SW480 (cell line): ENCODE measurements around the gene MID1.
"Not testable (repeated sequence)": the region's sequence is repeated elsewhere in the genome, so short reads cannot be mapped to it uniquely, and the experiment has no call there.

Experiments used
- DNase-seq: peaks from one replicate; pipeline ENCODE4 v3.0.0-alpha.2; 2016; ENCODE audit warnings: low spot score

The MID1 gene

DNA sequence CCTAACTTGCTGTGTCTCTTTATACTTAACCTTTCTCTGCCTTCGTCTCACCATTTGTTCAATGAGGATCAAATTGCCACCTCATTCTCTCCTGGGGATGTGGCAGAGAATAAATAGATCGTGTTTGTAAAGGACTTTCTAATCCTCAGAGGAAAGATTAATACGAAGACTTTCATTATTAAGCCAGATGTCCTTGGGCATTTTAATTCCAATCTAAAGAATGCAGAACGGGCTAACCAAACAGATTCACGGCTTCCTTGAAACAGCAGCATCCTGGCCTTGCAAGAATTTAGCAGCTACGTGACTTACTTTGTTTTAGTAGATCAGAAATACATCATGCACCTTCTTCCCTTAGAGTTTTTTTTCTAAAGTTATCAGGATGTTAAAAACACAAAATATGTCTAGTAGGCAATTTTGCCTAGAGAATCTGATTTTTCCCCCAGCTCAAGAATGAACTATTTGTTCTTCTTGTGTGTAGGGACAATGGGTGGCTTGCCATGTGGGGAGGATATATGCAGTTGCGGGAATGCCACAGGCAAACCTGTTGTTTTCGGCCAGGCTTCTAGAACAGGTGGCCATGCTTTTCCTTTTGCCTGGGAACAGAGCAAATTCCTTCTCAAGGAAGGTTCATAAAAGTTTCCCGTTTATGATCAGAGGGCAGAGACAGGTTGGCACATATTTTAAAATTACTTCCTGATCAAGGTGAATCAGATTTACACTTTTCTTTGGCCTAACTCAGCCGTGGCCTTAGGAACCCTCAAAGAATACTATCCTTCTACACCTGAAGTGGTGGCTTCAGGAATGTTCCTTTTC lies 3.0 kb downstream of the MID1 start:
- DNase-seq: no peak

DNA sequence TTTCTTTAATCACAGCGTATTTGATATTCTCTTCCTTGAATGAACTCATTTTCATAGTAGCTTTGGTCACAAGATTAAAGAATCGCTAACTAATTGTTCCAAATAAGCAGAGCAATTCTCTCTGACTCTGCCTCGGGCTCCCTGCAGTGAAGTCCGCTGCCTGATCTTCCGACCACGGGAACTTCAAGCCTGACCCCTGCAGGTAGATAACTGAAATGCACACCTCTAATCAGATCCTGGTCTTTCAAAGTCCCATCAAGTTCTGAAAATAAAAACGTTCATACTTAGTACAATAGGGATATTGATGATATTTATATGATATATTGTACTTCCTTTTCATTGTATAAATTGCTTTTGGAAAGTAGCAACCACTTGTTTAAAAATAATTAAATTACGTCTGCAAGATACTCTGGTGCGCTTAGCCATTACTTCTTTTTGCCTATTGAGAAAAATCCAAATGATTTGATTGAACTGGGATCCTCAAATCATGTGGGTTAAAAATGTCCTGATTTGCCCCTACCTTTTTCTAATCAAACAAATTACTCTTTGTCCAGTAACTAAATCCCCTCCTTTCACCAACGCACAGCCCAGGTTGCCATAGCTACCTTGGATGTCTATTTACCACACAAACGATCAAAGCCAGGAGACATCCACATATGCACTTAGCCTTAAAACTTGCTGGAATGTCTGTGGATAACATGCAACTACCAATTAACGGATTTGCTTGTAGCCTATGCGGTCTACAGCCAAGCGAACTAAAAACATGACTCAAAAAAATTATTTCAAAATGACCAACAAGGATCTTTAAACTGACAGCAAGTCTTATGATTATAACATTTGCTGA lies 4.2 kb downstream of the MID1 start:
- peak; percentile 69 for DNase-seq

DNA sequence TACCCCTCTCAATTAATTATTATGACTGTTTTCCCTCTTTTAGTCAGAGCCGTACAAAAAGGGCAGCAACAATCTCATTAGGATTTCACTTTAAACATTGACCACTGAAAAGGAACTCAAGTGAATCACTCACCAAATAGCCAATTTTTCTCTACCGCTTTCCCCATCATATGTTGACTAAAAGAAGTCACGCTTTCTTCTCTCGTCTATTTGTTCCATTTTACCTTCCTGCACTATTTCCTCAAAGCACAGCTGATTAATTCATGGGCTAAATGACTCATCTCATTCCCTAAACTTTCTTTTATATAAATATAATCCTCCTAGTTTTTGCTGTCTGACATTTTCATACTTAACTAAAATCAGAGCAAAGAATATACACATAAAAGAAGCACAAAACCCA lies 8.2 kb downstream of the MID1 start:
- DNase-seq: no peak

GRCh38 chrX:10611441-10612090 lies 8.8 kb downstream of the MID1 start:
- no peak for DNase-seq

GRCh38 chrX:10608099-10608498 lies 12.3 kb downstream of the MID1 start:
- no peak for DNase-seq

DNA sequence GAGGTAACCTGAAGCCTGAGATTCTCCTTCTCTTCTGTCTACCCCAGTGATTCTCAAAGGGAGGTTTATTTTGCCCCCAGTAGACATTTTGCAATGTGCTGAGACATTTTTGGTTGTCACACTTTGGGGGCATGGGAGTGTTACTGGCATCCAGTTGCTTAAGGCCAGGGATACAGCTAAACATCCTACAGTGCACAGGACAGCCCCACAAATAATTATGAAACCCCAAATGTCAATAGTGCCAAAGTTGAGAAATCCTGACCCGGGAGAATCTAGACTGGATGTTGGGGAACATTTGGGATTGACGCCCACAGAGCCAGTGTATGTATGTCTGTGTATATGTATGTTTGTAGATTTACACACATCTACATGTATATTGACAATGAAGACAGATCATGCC lies 13.2 kb downstream of the MID1 start:
- DNase-seq: no peak

- no peak for DNase-seq
Measured at GRCh38 chrX:10603612-10604011, 16.8 kb downstream of the MID1 start.

GRCh38 chrX:10602646-10603045 lies 17.7 kb downstream of the MID1 start:
- no peak for DNase-seq

- DNase-seq: no peak
Measured at GRCh38 chrX:10600479-10600878, 19.9 kb downstream of the MID1 start.

GRCh38 chrX:10598540-10598939 lies 21.8 kb downstream of the MID1 start:
- no peak for DNase-seq

DNA sequence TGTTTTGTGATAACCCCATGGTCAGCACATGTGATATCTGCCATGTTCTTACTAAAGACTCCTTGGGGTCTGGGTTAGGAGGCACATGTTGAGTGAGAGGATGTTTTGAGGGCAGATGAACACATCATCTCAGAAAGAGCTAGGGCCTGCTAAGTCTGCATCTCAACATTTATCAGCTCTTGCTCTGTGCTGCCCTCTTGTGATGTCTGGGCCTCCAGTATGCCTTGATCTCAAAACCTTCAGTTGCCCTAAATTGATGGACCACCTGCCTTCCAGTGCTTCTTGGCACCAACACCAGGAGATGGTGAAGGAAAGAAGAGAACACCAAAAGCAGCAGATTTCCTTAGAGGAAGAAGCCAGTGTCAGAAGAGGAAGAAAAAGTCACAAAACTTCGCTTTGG lies 22.5 kb downstream of the MID1 start:
- peak; percentile 46 for DNase-seq

DNA sequence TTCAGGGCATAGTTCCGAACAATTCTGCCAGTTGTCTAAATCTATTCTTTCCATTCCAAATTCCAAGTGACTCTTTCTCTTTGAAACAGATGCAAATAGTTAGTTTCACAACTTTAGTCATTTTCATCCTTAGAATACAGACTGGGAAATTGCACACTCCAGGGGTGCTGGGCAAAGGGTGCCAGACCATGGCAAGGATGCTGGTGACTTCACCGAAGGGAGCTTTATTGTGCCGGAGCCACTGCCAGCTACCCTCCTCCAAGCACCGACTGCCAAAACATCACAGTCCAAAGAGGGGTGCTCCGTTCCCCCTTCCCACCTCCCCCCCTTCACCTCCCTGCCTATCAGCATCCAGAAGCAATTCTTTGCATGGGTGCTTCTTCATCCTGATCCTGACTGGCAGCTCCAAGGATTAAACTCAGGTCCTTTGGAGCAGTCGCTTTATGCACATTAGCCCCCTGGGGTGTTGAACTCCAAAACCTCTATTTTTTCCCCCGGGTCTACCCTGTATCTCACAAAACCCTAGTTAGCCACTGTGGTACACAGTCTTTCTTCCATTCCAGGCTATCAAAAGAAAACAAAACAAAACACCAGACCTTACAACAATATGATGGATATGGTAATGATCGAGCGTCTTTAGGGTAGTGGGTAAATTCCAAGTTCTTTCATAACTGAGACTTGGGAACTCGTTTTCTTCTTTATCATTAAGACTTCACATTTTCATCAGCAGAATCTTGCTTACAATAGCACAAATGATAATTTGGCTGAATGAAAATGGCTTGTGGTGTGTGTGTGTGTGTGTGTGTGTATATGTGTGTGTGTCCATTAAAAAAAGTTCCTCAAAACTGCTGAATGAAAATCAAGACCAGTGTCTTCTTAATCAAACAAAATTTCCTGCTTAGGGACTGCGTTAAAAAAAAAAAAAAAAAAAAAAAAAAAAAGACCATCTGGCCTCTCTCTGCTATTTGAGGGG lies 28.7 kb downstream of the MID1 start:
- no peak for DNase-seq

GRCh38 chrX:10589787-10590186 lies 30.6 kb downstream of the MID1 start:
- not testable (repeated sequence) for DNase-seq

DNA sequence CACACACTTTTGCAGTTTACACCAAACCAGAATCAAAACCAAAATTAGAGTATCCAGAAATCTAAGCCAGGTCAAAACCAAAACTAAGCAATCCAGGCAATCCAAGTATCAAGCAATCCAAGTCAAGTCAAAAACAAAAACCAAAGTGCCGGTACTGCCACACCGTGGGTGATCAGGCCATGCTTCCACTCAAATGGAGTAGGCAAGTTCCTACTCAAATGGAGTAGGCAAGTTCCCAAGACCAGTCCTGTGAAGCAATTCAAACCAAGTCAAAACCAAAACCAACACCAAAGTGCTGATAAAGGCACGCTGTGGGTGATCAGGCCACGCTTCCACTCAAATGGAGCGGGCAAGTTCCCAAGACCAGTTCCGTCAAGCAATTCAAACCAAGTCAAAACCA lies 31.3 kb downstream of the MID1 start:
- DNase-seq: no peak

DNA sequence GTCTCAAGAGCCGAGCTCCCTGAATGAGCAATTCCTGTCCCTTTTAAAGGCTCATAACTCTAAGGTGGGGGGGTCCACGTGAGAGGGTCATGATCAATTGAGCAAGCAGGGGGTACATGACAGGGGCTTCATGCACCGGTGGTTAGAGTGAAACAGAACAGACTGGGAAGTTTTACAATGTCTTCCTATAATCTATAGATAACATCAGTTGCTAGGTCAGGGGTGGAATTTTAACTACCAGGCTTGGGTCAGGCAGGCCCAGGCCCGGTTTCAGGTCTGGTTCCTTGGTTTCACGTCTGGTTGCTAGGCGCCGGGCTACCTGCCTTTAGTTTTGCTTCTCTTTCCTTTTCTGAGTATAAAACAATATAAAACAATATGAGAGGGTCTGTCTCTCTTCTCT lies 35.5 kb downstream of the MID1 start:
- DNase-seq: not testable (repeated sequence)

- no peak for DNase-seq
Measured at GRCh38 chrX:10582945-10583344, 37.4 kb downstream of the MID1 start.

- no peak for DNase-seq
Measured at GRCh38 chrX:10582215-10582733, 38.1 kb downstream of the MID1 start.

DNA sequence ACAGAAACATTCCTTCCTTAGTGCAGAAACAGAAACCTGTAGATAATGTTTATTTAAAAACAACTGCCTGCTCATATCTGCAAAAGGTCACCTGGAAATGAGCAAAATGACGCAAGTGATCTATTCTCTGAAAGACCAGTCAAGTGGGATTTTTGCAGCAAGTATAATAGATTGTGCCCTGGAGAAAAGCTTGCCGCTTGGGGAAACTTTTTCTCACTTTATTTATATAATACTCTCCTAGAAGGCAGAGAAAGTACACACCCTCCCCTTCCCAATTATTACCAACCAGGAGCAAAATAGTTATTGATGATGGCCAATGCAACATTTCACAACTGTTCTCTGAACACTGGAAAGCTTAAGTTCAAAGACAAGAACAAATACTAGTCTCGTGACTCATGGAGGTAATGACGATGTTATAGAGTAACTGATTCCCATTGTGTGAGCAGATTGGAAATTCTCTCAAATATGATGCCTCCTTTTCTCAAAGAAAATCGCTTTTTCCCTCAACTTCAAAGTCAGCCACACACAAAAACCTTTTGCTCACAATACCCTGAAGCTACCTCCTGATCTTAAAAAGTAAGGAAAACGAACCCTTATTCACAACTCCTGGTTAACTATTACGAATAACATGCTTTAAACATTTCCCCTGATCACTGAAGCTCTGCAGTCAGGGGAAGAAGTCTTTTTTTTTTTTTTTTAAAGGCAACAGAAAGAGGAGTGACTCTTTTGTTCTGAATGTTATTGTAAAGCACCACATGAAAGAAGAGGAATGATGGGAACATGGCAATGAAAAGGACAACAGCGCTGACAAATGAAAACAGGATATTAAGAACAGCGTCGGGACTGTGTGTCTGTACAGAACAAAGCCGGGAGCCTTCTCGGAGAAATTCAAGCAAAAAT lies 41.0 kb downstream of the MID1 start:
- peak; percentile 89 for DNase-seq

- peak; percentile 41 for DNase-seq
Measured at GRCh38 chrX:10578527-10578926, 41.9 kb downstream of the MID1 start.

GRCh38 chrX:10577853-10578252 lies 42.5 kb downstream of the MID1 start:
- no peak for DNase-seq
